ENCODE measurements around the gene MRPS5.

The MRPS5 gene

GRCh38 chr2:95059656-95060370 lies 61.8 kb downstream of the MRPS5 start:
- no peak for DNase-seq

GRCh38 chr2:95058989-95059641 lies 62.5 kb downstream of the MRPS5 start:
- no peak for DNase-seq

DNA sequence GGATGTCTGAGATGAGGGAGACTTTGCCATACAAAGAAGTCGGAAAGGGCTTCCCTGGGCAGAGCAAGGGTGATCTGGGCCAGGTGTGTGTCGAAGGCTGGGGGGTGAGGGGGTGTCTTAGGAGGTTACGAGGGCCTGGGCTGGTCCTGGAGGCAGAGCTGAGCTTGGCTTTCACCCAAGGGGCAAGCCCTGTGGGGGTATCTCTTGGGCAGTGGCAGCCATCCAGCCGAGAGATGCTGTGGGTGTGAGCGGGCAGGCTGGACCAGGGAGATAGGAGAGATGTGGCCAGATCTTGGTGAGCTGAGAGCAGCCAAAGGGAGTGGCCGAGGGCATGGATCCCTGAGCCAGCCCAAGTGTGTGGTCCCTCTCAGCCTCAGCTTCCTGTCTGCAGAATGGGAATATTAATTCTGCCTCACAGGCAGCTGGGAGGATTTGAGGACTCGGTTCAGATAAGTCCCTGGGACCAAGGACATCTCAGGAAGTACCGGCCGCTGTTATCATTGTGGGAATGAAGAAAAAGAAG lies 63.1 kb downstream of the MRPS5 start:
- DNase-seq = no peak

DNA sequence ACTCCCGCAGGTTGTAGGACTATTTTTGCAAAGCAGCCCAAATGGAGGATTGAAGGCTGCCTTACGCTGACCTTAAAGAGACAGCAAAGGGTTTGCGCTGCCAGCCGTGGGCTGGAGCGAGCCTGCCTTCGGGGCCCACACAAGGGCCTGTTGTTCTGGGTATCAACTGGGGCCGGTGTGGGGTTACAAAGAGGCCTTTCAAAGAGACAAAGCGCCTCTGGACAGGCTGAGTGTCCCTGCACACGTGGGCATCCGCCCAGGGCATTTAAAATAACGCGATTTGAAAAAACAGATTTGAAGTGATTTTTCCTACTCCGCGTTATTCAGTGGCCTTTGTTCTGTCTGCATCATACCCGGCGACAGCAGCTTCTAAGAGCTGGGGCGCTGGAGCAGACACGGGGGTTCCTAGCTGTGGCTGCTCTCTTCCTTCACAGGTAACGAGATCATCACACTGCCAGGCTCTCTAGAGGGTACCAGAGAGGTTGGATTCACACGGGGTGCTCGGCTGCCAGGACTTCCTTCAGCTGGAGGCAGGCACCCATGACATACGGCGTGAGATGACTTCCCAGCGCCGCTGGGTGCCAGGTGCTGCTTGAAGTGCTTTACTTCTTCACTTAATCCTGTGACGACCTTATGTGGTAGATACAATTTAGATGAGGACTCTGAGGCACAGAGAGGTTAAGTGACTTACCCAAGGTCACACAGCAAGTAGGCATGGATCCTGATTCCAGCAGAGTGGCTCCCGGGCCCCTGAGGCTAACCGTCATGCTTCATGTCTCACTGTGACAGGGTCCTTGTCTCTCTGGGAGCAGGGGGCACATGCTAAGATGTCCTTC lies 63.9 kb downstream of the MRPS5 start:
- peak in 1 of 2 experiments; percentile 36 for DNase-seq

DNA sequence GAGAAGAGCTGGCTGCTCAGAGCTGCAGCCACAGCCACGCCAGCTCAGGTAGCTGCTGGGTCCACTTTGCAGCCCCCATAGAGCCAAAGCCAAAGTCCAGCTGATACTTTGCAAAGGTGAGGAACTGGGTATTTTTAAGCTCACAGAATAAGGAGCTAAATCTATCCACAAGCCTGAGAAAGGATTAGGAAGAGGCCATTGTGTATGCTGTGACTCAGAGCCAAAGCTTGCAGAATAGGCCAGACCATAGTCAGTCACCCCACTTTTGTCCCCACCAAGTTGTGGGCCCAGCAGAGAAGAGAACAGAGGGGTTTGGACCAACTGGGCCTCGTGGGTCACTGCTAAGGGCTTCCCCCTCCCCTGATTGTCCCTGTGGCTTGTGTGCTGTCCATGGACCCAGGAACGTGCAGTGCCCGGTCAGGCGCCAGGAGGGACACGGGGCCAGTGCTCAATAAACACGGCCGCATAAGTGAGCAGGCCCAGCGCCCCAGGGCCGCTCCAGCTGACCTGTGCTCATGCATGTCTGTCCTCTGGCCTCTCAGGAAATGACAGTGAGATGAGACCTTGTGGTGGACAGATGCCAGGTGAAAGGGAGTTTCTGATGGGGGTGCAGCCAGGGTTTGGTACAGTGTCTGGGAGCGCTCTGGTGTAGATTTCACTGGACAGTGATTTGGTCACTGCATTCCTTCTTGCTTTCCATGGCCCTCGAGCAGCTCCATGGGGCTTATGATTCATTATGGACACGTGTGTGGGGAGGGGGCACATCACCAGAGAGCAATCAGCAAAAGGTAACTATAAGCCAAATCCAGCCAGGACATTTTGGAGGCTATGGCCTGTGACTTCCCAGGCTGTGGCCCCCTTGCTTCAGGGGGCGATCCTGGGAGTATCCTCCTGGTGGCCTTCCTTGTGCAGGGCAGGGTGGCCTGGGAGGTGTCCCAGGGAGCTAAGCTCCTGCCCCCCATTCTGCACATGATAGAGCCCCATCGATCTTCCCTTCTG lies 64.8 kb downstream of the MRPS5 start:
- DNase-seq = no peak

- no peak for DNase-seq
Measured at GRCh38 chr2:95056044-95056443, 65.6 kb downstream of the MRPS5 start.

- DNase-seq = no peak
Measured at GRCh38 chr2:95055262-95055661, 66.3 kb downstream of the MRPS5 start.

GRCh38 chr2:95054016-95054415 lies 67.6 kb downstream of the MRPS5 start:
- DNase-seq = peak in 1 of 2 experiments; percentile 17

DNA sequence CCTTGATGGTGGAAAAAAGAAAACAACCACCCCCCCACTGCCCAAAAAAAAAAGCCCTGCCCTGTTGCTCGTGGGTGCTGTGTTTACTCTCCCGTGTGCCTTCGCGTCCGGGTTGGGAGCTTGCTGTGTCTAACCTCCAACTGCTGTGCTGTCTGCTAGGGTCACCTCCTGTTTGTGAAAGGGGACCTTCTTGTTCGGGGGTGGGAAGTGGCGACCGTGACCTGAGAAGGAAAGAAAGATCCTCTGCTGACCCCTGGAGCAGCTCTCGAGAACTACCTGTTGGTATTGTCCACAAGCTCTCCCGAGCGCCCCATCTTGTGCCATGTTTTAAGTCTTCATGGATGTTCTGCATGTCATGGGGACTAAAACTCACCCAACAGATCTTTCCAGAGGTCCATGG lies 68.1 kb downstream of the MRPS5 start:
- DNase-seq = no peak

DNA sequence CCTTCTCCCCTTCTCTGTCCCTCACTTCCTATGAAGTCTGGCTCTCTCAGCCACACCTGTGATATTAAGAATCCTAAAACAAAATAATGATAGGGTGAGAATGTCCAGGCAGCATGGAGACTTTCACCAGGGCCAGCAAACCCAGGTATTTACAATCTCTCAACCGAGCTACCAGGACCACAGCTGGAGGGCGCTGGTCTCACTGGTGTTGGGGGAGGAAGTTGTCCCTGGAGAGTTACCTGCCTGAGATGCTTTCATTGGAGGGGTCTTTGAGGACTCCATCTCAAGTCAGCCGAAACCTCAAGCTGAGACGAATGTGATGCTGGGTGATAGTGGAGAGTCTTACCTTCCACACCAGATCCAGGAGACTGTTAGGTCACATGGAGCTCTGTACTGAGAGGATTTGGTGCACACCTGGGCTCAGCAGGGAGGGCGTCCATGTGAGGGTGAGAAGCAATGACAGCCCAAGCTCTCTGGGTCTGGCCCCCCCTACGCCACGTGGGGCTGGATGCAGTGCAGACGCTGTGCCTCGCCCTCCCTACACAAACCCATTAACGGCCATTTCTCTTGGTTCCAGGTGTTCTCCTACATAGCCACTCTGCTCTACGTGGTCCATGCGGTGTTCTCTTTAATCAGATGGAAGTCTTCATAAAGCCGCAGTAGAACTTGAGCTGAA lies 68.7 kb downstream of the MRPS5 start:
- DNase-seq = no peak

DNA sequence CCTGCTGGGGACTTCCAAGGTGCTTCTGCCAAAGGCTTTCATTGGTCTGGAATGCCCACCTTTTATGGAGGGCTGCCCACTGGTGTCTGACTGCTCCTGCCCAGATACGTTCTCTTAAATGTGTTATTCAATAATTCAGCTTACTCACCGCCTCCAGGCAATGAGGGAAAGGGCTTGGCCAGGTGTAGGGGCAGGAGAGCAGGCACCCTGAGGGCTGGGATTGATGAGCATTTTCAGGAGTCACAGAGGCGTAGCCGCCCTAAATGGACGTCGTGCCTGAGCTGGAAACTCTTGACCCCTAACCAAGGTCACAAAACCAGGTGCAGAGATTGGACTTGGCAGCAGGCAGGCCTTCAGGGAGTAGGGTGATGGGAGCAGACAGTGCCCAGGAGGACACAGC lies 69.3 kb downstream of the MRPS5 start:
- no peak for DNase-seq

- no peak for DNase-seq
Measured at GRCh38 chr2:95051626-95052025, 70.0 kb downstream of the MRPS5 start.

DNA sequence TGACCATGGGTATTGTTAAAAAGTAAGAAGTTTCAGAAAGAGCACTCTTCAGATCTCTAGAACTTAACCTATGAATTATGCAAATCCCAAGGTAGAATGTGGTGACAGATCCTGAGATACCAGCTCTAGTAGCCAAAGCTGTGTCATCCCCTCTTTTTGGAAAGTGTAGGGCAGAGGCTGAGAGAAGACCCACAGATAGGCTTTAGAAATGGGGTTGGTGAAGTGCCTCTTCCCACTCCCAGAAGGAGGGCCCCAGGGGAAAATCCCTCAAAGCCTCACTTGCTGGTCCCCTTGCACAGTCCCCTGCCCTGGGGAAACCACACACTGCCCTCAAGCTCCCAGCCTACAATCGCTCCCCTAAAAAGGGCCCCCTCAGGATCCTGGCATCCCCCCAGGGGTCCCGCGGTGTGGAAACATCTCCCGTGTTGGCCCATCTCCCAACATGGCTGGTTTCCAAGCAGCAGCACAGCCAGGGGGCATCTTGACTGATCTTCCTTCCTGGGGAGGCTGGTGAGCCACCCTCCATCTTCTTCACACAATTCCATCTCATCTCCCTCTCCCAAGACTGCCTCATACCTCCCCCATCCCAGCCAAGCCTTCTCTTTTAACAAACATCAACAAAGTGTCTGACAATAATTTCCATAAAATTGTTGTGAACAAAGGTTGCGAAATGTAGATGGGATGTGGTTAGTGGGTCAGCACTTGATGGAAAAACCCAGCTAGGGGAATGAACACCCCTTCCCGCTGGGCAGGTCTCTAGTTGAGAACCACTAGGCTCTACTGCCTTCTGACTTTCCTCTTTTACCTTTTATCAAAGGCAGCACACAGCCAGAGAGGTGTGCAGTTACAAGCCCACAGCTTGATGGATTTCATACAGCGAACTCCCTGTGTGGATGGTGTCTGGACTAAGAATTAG lies 71.0 kb downstream of the MRPS5 start:
- no peak for DNase-seq

DNA sequence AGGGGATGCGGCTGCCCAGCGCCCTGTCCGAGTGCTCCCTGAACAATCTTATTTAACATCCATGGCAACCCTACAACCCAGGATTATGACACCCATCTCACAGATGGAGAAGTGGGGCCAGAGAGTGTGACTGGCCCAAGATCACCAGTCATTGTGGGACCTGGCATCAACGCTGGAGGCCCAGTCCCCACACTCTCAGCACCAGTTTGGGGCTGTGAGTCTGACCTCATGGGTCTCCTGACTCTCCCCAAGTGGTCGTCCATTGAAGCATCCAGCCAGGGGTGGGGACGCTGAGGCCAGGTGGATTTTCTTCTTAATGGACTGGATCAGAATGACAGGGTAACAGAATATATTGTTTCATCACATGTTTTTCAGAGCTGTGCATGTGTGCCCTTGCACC lies 71.6 kb downstream of the MRPS5 start:
- no peak for DNase-seq

GRCh38 chr2:95049683-95049955 lies 72.0 kb downstream of the MRPS5 start:
- DNase-seq = no peak

DNA sequence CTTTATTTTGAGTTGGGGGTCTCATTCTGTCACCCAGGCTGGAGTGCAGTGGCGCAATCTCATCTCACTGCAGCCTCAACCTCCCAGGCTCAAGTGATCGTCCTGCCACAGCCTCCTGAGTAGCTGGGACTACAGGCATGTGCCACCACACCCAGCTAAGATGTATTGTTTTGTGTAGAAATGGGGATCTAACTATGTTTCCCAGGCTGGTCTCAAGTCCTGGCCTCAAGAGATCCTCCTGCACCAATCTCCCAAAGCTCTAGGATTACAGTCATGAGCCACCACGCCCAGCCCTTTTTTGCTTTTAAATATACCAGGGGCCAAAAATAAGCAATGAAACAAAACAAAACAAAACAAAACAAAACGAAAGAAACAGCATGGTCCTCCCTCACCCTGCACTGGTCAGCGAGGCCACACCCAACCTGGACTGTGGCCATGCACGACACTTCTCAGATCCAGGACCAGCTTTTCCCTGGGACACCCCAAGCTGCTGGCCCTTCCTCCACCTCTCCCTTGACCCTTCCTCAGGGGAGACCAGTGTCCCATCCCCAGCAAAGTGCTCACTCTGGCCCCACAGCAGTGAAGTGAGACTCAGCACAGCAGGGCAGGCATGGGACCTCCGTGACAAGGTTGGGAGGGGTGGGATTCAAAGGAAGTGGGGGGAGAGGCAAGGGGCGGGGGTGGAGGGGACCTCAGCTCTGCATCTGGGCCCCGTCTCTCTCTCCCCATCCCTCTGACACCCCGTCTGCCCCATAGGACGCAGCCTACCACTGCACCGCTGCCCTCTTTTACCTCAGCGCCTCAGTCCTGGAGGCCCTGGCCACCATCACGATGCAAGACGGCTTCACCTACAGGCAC lies 72.6 kb downstream of the MRPS5 start:
- DNase-seq = no peak

GRCh38 chr2:95047629-95048510 lies 73.7 kb downstream of the MRPS5 start:
- DNase-seq = no peak

- DNase-seq = no peak
Measured at GRCh38 chr2:95046371-95047112, 75.1 kb downstream of the MRPS5 start.

Measured in NCI-H524 (cell line).